ENCODE data around the gene ANKRD55.
"Not testable (repeated sequence)": the region's sequence is repeated elsewhere in the genome, so short reads cannot be mapped to it uniquely, and the experiment has no call there.

The ANKRD55 gene

DNA sequence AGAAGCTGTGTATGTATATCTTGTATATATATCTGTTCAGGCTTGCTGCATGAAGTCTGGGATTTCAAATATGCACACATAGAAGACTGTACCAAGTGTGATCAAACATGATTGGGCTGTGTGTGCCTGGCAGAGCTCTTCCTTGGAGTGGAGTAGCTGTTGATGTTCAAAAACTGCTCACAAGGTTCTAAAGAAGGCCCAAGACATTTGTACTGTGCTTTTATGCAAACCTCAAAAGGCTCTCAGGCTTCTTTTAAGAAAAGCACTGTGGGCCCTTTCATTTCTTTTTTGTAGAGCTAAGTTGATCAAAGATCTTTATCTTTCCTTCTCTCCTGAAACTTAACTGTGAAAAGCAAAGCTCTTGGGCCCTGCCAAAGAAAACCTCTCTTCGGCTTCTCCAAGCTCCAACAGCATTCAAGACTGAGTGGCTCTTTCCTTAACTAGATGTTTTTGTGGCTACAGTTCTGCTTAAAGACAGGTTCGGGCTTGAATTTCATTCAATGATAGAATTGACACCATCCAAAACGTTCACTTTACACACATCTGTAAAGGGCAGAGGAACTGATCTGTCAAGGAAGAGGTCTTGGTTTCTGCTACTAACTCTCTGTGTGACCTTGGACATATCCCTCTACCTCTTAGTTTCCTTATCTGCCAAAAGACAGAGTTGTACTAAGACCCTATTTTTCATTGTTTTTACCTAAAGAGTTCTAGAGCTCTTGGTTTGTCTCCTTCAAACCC lies 132.5 kb downstream of the ANKRD55 start:
- DNase-seq, result no peak

DNA sequence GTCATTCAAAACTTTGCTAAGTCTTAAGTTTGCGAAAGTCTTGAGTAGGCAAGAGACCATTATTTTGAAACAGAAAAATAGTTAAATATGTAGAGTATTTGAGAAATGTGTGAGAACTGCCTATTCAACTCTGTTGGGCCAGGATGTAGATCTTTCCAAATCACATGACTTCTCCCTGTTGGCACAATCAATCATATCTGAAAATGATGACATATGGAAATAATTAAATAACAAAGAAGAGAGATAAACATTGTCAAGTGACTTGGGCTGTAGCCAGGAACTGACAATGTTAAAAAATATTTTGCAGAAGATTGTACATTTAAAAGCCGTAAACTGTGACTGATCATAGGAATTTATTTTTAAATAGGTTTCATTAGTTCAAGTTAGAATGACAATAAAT lies 133.8 kb downstream of the ANKRD55 start:
- no peak for DNase-seq

GRCh38 chr5:56097055-56097454 lies 136.1 kb downstream of the ANKRD55 start:
- DNase-seq, result no peak

DNA sequence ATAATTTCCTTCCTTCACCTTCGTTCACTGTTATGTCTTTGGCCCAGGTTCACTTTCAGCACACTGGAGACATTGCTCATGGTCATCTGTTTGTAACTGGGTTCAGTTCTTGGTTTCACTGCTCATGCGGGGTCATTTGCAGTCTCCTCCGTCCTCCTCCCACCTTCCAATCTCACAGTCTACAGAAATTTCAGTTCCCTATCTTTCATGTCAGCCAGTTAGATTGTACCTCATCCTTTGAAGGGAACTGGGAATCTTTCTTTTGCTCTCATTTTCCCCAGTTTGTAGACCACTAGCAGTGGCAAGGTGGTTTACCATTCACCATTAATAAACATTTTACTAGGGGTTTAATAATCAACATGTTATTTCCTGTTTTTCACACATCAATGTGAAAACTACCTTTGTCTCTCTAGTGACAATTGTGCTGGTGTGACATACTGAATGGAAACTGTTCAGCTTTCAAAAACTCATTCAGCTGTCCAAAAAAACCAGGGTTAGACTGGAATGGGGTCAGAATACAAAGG lies 137.5 kb downstream of the ANKRD55 start:
- no peak for DNase-seq

DNA sequence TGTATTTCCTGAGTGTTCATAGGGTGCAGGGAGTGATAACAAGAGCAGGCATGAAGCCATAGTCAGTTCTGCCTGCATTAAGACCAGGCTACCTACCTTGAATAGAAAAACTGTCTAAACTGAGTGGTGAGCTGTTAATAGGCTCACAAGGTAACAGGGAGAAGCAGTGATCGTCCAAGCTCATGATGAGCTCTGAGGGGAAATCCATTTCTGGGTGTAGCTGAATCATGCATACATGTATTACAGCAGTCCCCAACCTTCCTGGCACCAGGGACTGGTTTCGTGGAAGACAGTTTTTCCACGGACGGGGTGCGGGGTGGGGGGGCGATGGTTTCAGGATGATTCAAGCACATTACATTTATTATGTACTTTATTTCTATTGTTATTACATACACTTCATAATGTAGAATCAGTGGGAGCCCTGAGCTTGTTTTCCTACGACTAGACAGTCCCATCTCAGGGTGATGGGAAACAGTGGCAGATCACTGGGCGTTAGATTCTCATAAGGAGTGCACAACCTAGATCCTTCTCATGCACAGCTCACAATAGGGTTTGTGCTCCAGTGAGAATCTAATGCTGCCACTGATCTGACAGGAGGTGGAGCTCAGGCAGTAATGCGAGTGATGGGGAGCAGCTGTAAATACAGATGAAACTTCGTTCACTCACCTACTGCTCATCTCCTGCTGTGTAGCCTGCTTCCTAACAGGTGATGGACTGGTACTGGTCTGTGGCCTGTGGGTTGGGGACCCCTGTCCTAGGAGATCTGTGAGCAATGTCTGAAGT lies 138.4 kb downstream of the ANKRD55 start:
- no peak for DNase-seq

DNA sequence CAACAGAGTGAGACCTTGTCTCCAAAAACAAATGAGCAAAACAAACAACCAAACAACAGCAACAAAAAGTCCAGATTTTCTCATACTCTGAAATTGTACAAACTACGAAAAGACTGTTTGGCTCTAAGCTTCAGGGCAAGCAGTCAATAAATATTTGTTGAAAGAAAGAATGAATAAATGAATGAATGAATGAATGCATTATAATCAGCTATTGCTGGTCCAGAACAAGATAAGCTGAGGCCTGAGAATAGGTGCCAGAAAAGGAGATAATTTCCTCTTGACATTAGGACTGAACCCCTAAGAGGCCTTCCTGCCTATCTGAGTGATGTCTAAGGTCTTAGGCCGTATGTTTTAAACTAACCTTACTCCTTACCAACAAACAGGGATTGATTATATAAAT lies 139.2 kb downstream of the ANKRD55 start:
- no peak for DNase-seq

DNA sequence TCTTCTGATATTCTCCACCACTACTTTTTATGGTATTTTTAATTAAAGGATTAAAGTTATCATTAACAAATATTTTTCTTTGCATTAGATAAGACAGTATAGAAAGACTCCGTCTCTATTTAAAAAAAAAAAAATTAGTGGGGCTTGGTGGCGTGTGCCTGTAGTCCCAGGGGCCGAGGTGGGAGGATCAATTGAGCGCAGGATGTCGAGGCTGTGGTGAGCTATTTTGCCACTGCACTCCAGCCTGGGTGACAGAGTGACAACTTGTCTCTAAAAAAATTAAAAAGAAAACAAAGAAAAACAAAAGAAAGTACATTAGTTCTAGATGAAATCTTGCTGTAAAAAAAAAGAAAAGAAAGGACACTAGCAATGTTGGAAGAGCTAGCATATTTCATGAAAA lies 141.0 kb downstream of the ANKRD55 start:
- no peak for DNase-seq

DNA sequence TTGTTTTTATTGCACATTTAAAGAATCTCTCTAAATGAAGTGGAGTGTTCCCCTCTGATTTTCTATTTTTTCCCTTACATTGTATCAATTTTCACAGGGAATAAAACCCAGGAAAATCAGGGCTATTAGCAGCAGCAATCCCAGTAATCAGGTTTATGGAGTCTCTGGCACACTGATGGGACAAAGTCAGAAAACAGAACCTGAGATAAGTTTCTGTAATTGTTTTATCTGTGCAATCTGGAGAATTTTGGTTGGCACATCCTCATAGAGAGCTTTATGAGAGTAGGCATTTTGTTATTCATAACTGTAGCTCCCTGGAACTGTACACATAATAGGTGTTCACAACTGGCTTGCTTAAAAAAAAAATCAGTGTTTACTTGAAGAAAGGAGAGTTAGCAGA lies 141.5 kb downstream of the ANKRD55 start:
- DNase-seq, result no peak

DNA sequence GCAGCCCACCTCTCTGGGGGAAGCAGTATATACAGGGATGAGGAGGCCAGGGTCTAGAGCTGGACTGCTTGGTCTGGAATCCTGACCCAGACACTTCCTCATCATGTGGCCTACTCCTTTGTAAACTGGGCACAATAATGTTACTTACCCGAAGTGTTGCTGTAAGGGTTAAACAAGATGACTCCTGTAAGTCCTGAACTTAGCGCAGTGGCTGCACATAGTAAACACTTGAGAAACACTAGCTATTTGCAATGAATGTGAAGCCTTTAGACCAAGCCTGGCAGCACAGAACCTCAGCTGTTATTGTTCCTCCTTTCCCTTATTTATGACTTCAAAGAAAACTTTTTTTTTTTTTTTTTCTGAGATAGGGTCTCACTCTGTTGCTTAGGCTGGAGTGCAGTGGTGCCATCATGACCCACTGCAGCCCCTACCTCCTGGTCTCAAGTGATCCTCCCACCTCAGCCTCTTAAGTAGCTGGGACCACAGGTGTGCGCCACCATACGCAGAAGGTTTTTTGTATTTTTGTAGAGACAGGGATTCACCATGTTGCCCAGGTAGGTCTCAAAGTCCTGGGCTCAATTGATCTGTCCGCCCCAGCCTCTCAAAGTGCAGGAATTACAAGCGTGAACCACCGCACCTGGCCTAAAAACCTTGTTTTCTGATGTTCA lies 142.2 kb downstream of the ANKRD55 start:
- DNase-seq, result no peak

GRCh38 chr5:56088967-56089829 lies 143.9 kb downstream of the ANKRD55 start:
- DNase-seq, result no peak

- no peak for DNase-seq
Measured at GRCh38 chr5:56088431-56088949, 144.6 kb downstream of the ANKRD55 start.

GRCh38 chr5:56085193-56085592 lies 147.9 kb downstream of the ANKRD55 start:
- DNase-seq, result no peak

GRCh38 chr5:56083286-56083854 lies 149.8 kb downstream of the ANKRD55 start:
- DNase-seq, result no peak

DNA sequence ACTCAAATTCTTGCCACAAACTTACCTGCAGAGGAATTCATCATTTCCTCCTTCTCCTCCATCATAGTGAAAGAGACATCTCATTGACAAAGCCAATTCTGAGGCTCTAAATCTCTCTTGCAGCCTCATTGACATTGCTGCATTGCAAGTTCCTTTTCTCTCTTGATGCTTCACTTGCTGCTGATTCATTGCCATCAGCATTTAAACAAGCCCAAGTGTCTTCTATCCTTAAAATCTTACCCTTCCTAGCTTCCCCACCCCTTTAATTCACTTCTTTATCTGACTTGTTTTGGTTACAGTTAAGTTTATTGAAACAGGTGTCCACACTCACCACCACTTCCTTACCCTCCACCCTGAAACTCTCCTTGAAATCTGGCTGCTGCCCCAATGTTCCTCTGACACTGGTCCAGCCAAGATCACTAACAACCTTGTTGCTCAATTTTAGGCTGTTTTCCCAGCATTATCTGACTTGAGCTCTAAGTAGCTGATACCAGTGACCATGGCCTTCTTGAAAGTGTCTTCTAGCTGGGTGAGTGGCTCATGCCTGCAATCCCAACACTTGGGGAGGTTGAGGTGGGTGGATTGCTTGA lies 152.0 kb downstream of the ANKRD55 start:
- not testable (repeated sequence) for DNase-seq

DNA sequence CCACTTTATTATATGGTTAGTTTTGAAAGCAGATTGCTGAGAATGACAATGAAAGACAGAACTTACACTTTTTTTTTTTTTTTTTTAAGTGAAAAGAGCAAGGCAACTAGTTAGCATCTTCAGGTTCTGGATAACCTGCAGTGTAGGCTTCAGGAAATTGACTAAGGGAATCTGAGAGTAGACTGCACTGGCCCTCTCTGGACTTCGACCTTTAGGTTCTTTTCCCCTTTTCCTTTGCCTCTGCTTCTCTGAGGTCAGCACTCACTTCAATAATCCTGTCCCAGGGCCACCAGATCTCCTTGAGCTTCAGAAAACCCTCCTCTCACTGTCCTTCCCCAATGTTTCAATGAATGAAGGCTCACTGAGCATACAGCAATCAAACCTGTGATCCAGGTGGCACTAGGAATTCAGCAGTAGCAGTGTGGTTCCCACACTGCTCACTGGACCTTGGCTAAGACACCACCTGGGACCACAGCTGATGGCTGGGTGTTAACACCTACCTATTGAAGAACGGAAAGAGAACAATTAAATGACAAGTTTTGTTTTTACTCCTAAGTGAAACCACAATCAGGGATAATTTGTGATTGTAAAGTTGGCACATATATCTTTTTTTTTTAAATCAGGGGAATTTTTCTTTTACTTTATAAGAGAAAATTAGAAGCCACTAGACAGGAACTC lies 152.6 kb downstream of the ANKRD55 start:
- DNase-seq, result no peak

- not testable (repeated sequence) for DNase-seq
Measured at GRCh38 chr5:56079157-56079500, 154.0 kb downstream of the ANKRD55 start.

DNA sequence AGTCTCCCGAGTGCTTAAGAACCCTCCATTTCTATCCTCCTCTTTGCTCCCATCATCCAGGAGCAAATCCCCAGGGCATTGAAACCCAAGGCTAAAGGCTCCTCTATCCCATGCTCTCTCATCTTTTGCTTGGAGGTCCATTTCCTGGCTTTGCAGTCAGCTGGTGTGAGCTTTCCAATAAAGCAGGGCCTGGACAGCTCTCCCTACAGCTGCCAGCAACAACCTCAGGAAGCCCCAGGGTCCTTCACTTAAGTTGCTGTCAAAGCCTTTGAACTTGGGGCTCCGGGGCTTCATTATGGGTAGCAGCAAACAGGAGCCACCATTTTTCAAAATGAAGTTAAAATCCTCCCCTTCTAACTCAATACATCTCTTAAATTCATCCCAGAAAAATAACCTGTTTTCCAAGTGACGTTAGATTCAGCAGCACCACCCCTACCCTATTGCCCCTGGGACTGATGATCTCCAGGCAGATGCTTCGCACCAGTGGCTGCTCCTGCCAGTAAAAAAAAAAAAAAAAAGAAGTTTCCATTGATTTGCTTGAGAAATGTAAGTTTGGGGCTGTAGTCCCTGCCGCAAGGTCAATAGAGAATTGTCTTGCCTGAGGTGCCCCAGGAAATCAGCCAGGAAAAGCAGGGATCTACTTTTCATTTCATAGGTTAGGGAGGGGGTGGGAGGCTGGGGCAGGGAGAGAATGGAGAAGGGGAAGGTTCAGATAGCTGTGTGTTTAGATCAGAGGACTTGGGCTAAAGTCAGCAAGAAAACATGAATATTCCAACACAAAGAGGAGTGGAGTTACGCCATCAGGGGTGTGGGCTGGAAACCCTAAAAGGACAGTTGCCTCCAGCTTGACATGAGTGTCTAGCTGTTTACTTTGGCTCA lies 154.6 kb downstream of the ANKRD55 start:
- no peak for DNase-seq

GRCh38 chr5:56077796-56078233 lies 155.3 kb downstream of the ANKRD55 start:
- DNase-seq, result no peak

GRCh38 chr5:56076486-56076885 lies 156.6 kb downstream of the ANKRD55 start:
- no peak for DNase-seq

GRCh38 chr5:56075361-56075760 lies 157.8 kb downstream of the ANKRD55 start:
- DNase-seq, result no peak
